K562 (cell line): ENCODE results near the gene RELL2. TPM values are rescaled to one million over a fixed set of nuclear protein-coding genes. Genes with fewer than 3 reads are reported as not detected.

Source experiments
- ATAC-seq: fragments of 200-7000 bp; cut with Tn5 transposase; 3 replicates; pipeline ENCODE4 v1.9.1; 2020; ENCODE audit warnings: moderate library complexity
- BruUV-seq: library from RNA; stranded (reverse); fragments of 400-500 nt; replicated peaks from 2 replicates; lab custom pipeline; 2021; lab: Mats Ljungman, UMichigan
- CTCF ChIA-PET: fragments of 300-600 bp; formaldehyde crosslinking; extraction: SDS; loops from one replicate; lab custom pipeline; 2021; ENCODE audit warnings: low intra/inter-chr PET ratio; lab: Yijun Ruan, JAX
- POLR2A ChIA-PET: fragments of 300-600, 350-650 bp; sonication (Branson Sonifier 250); formaldehyde crosslinking; extraction: SDS; loops from one replicate; lab custom pipeline; 2021; ENCODE audit warnings: antibody characterized with exemption, inconsistent platforms; lab: Yijun Ruan, JAX
- DNase-seq, 4 experiments: peaks; one replicate each; pipeline versions ENCODE4 v3.0.0 to v3.0.0-alpha.2; 2011 to 2018; ENCODE audit warnings: low spot score in 3 of 4, mixed read lengths in 3 of 4; ENCODE audit errors: extremely low read depth in 1 of 4
- FAIRE-seq: peaks from 2 replicates; lab custom pipeline; 2011; peaks lifted over from hg19 to GRCh38; lab: Jason Lieb, UNC
- H2AFZ ChIP-seq: 2 replicates; pipeline ENCODE4 v1.6.0; 2011; ENCODE audit warnings: low read depth, low read length, control low read depth, inconsistent platforms
- H3K27ac ChIP-seq: fragments of 200-600 bp; 3 replicates; pipeline ENCODE4 v1.8.0; 2011; ENCODE audit warnings: low read depth, mild to moderate bottlenecking, control low read depth, inconsistent platforms, low read length, moderate library complexity, mixed read lengths; ENCODE audit errors: extremely low read depth
- H3K27me3 ChIP-seq, 2 experiments: fragments of 300-600 bp in 1 of 2; 2 replicates in 1 of 2; 3 replicates in 1 of 2; pipeline versions ENCODE4 v1.6.0 to v1.8.0; 2011; ENCODE audit warnings: inconsistent platforms in 2 of 2, low read length in 2 of 2, mild to moderate bottlenecking in 1 of 2, mixed read lengths in 1 of 2, moderate library complexity in 1 of 2; ENCODE audit not compliant: control insufficient read depth in 2 of 2, insufficient read depth in 2 of 2
- H3K36me3 ChIP-seq: fragments of 300-600 bp; 3 replicates; pipeline ENCODE4 v1.8.0; 2011; ENCODE audit warnings: mild to moderate bottlenecking, low read length, inconsistent platforms; ENCODE audit not compliant: control insufficient read depth, insufficient read depth
- H3K4me1 ChIP-seq, 2 experiments: fragments of 200-600 bp in 1 of 2; replicated peaks in 1 of 2; 2 replicates in 1 of 2; 3 replicates in 1 of 2; pipeline versions ENCODE4 v1.5.1 to v1.8.0; 2011; ENCODE audit warnings: inconsistent platforms in 2 of 2, low read length in 2 of 2, mild to moderate bottlenecking in 1 of 2, mixed read lengths in 1 of 2, moderate library complexity in 1 of 2; ENCODE audit not compliant: control insufficient read depth in 2 of 2, insufficient read depth in 2 of 2
- H3K4me2 ChIP-seq: 2 replicates; pipeline ENCODE4 v1.6.1; 2011; ENCODE audit warnings: low read length, control low read depth, inconsistent platforms, mixed read lengths; ENCODE audit not compliant: insufficient read depth
- H3K4me3 ChIP-seq: fragments of 200-600 bp; sonication (generic), shearing (Covaris generic); 2 replicates; pipeline ENCODE4 v1.5.1; 2016; ENCODE audit warnings: control low read depth, inconsistent platforms
- H3K79me2 ChIP-seq: fragments of 200-600 bp; 3 replicates; pipeline ENCODE4 v1.8.0; 2011; ENCODE audit warnings: low read length, inconsistent platforms; ENCODE audit not compliant: control insufficient read depth, insufficient read depth
- H3K9ac ChIP-seq, 2 experiments: 2 replicates each; pipeline versions ENCODE4 v1.6.0 to v1.6.1; 2011; ENCODE audit warnings: low read depth in 2 of 2, low read length in 2 of 2, control low read depth in 1 of 2, inconsistent platforms in 1 of 2, mild to moderate bottlenecking in 1 of 2, mixed read lengths in 1 of 2; ENCODE audit not compliant: insufficient read depth in 1 of 2
- H3K9me1 ChIP-seq: one replicate; pipeline ENCODE4 v1.6.0; 2011; ENCODE audit warnings: inconsistent platforms, mild to moderate bottlenecking, low read length, moderate library complexity; ENCODE audit not compliant: control insufficient read depth, insufficient read depth
- H3K9me3 ChIP-seq: replicated peaks from 2 replicates; pipeline ENCODE4 v1.5.1; 2011; ENCODE audit warnings: low read depth, low read length, inconsistent platforms; ENCODE audit not compliant: control insufficient read depth, insufficient read depth
- H4K20me1 ChIP-seq: replicated peaks from 2 replicates; pipeline ENCODE4 v1.6.1; 2011; ENCODE audit warnings: low read length, inconsistent platforms, mixed read lengths; ENCODE audit not compliant: control insufficient read depth, insufficient read depth
- E2F3 ChIP-seq: fragments of 250-450 bp; sonication (Bioruptor Pico); IDR thresholded peaks from 2 replicates; pipeline ENCODE4 v1.4.0; 2020; ENCODE audit warnings: mild to moderate bottlenecking
- ERF ChIP-seq: fragments of 450-650 bp; formaldehyde crosslinking; IDR thresholded peaks from 2 replicates; pipeline ENCODE4 v1.4.0; 2020; ENCODE audit warnings: mild to moderate bottlenecking, mixed read lengths
- ESRRA ChIP-seq: fragments of 450-650 bp; IDR thresholded peaks from 2 replicates; pipeline ENCODE4 v1.6.1; 2014; ENCODE audit warnings: low read depth, mild to moderate bottlenecking, moderate library complexity, borderline replicate concordance
- GTF2F1 ChIP-seq: IDR thresholded peaks from 2 replicates; pipeline ENCODE4 v1.6.1; 2011; ENCODE audit warnings: low read depth, low read length, improper control_type of control experiment
- KDM2B ChIP-seq: fragments of 250-450 bp; sonication (Bioruptor Pico); IDR thresholded peaks from 2 replicates; pipeline ENCODE4 v1.8.0; 2021; ENCODE audit warnings: mild to moderate bottlenecking, moderate library complexity
- KDM4B ChIP-seq, 2 experiments: fragments of 450-650 bp in 1 of 2; sonication (generic) in 1 of 2; IDR thresholded peaks; 2 replicates each; pipeline ENCODE4 v1.6.1; 2016 to 2017; ENCODE audit warnings: borderline replicate concordance in 2 of 2, antibody characterized with exemption in 1 of 2, low read depth in 1 of 2, mild to moderate bottlenecking in 1 of 2
- MBD2 ChIP-seq: sonication (generic); IDR thresholded peaks from 2 replicates; pipeline ENCODE4 v1.6.1; 2016; ENCODE audit warnings: low read depth, borderline replicate concordance
- MIER1 ChIP-seq: fragments of 450-650 bp; IDR thresholded peaks from 2 replicates; pipeline ENCODE4 v1.6.1; 2016; ENCODE audit warnings: antibody characterized with exemption, mild to moderate bottlenecking, low read depth
- PRPF4 ChIP-seq: fragments of 200-400 bp; formaldehyde crosslinking; IDR thresholded peaks from one replicate; pipeline ENCODE4 v1.6.1; 2017; ENCODE audit warnings: low read length, low read depth, mild to moderate bottlenecking; ENCODE audit not compliant: insufficient read depth, poor library complexity, severe bottlenecking
- PTBP1 ChIP-seq: fragments of 200-400 bp; formaldehyde crosslinking; IDR thresholded peaks from 2 replicates; pipeline ENCODE4 v1.6.1; 2017; ENCODE audit warnings: low read depth, low read length
- SMARCB1 ChIP-seq: IDR thresholded peaks from 2 replicates; pipeline ENCODE4 v1.6.1; 2011; ENCODE audit warnings: improper control_type of control experiment, low read depth; ENCODE audit not compliant: insufficient read length
- TCF7L2 ChIP-seq: fragments of 150-350 bp; IDR thresholded peaks from 2 replicates; pipeline ENCODE4 v1.6.1; 2016; ENCODE audit warnings: low read depth, mild to moderate bottlenecking, low read length, moderate library complexity
- TOE1 ChIP-seq, 2 experiments: fragments of 450-650 bp in 1 of 2; sonication (generic) in 1 of 2; formaldehyde crosslinking in 1 of 2; IDR thresholded peaks; 2 replicates each; pipeline versions ENCODE4 v1.7.1 to v1.8.0; 2016 to 2022; ENCODE audit warnings: borderline replicate concordance in 2 of 2, mild to moderate bottlenecking in 2 of 2, antibody characterized with exemption in 1 of 2, inconsistent platforms in 1 of 2, low read depth in 1 of 2, missing genetic modification reagents in 1 of 2, moderate library complexity in 1 of 2
- U2AF1 ChIP-seq: fragments of 200-400 bp; formaldehyde crosslinking; optimal IDR thresholded peaks from 2 replicates; pipeline ENCODE3; 2017; ENCODE audit warnings: mild to moderate bottlenecking, low read depth, low read length, moderate library complexity
- WHSC1 ChIP-seq: IDR thresholded peaks from one replicate; pipeline ENCODE4 v1.6.1; 2012; ENCODE audit warnings: low read length, control low read depth, inconsistent platforms
- ZKSCAN3 ChIP-seq: fragments of 250-450 bp; sonication (Bioruptor Pico); IDR thresholded peaks from 2 replicates; pipeline ENCODE4 v1.4.0; 2020
- ZNF778 ChIP-seq: fragments of 450-650 bp; formaldehyde crosslinking; IDR thresholded peaks from 2 replicates; pipeline ENCODE4 v1.4.0; 2020; ENCODE audit warnings: mild to moderate bottlenecking, moderate library complexity
- WGBS: fragments of 100-300 bp; shearing (Covaris generic); methylation state at CpG from one replicate; pipeline ENCODE4 v1.1.6; 2016; ENCODE audit warnings: low coverage, mixed read lengths; ENCODE audit not compliant: insufficient coverage; ENCODE audit errors: missing lambda C conversion rate; 5-methylcytosine and 5-hydroxymethylcytosine counted together
- in situ Hi-C: fragments of 300-500 bp; cut with MboI; formaldehyde crosslinking; loops from 4 replicates; pipeline ENCODE4 v1.15.0; 2018; ENCODE audit warnings: inconsistent platforms, mixed read lengths
- intact Hi-C: fragments of 100-400 bp; cut with micrococcal nuclease; formaldehyde crosslinking; loops from 2 replicates; pipeline ENCODE4 v1.14.2; 2022
- polyA plus RNA-seq, 8 experiments: library from polyadenylated mRNA; depleted of rRNA in 4 of 8; stranded (reverse) in 5 of 8; unstranded in 3 of 8; fragments of >200 nt; fragmentation: Nextera tagmentation in 2 of 8; fragmentation: Illumina TruSeq in 1 of 8; extraction: Ambion mirVana in 2 of 8; extraction: Trizol in 1 of 8; gene quantifications; 2 replicates each; pipeline versions ENCODE4 v1.2.1 to v1.2.3, GENCODE V29; 2011 to 2014; ENCODE audit warnings: inconsistent platforms in 1 of 8, missing spikeins in 1 of 8
- total RNA-seq, 7 experiments: library from RNA; depleted of rRNA in 6 of 7; stranded (reverse); fragments of >200 nt in 6 of 7; fragmentation: Illumina TruSeq in 2 of 7; extraction: Trizol in 2 of 7; gene quantifications; 2 replicates each; pipeline versions ENCODE4 v1.2.1 to v1.2.3, GENCODE V29; 2011 to 2021; ENCODE audit warnings: low replicate concordance in 1 of 7
- TF ChIP-seq, protein P1 (sequence below): fragments of 450-650 bp; conservative IDR thresholded peaks from 2 replicates; pipeline ENCODE4 v1.6.1; 2016; ENCODE audit warnings: missing genetic modification characterization, low read depth, mild to moderate bottlenecking, control low read depth, missing compliant biosample characterization

Gene RELL2
- total and polyA plus RNA-seq, 9 of the 15 experiments (the other 6 are each of a cell fraction or from before 2014, with no cell fraction given), result 0.06 to 36.0 (median 14.3) TPM

DNA sequence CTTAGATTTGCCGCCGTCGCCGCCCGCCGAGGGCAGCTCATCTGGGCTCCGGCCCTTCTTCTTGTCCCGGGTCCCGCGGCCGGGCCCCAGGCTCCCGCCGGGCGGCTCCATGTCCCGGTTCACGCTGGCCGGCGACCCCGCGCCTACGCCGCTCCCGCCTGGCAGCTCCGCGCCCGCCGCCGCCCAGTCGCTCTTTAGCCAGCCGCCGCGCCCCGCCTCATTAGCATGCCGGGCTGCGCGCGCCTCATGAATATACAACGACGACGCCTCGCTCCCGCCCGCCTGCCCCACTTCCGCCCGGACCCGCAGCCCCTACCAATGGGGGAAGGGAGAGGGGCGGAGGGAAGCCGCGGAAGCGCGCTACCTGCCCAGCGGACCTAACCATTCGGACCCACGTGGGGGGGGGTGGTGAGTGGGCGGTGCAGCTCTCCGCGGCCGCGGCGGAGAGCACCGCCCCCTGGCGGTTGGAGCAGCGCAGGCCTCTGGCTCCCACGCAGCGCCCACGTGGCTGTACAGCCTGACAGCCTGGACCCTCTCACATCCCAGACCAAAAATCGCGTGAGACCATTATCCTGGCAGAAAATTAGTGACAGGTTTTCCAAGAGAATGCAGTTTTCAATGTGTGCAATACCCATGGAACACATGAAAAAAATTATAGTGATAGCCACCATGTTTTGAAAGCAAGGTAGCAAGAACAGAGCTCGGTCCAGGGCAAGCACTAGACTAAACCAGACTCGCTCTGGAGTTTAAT, 17.8 kb upstream of the RELL2 start, which contains the start of gene DIAPH1:
TSS of gene DIAPH1 (minus strand) at position 197 of the 751 bp plus-strand sequence. CDS start at position 111, 86 bp downstream.
- peak within 1 kb of the TSS; percentile 86 to 91 for H3K9ac ChIP-seq
- DNase-seq, result peak; percentile 94 to 98 (median 95)
- peak within 1 kb of the TSS; percentile 89 for H3K27ac ChIP-seq
- H3K4me3 ChIP-seq, result peak within 1 kb of the TSS; percentile 97
- H4K20me1 ChIP-seq, result no peaks in the 10 kb centered on the region
- H2AFZ ChIP-seq, result peak within 1 kb of the TSS; percentile 91
- in situ Hi-C loops, result no loop called here
- peak within 1 kb of the TSS; percentile 90 for H3K4me2 ChIP-seq
- peak; percentile 65 for FAIRE-seq
- peaks cover 0 to 3% of the 10 kb centered on the region in 2 experiments; a peak in 3 of 5 replicates for H3K4me1 ChIP-seq
- peaks cover 69% of the 10 kb centered on the region for H3K36me3 ChIP-seq
- H3K9me1 ChIP-seq, result no peaks in the 10 kb centered on the region
- CTCF ChIA-PET, result interaction anchor here (0.6 to 2.9 kb wide), 3 partner anchors 22 to 289 kb away, joined by 3 to 57 read pairs (median 3); no protein-coding TSS in a partner anchor
- WGBS, result 4% methylated on average over 29 of the region's 70 CpGs
- POLR2A ChIA-PET, result interaction anchor here (0.6 to 3.6 kb wide), 10 partner anchors 9 to 26 kb away, joined by 3 to 25 read pairs (median 8); partner anchors contain the start of genes HDAC3 and RELL2
- no peaks in the 10 kb centered on the region for H3K27me3 ChIP-seq
- BruUV-seq, result no TSS peak
- intact Hi-C loops, result loop anchor here (1.0 to 10.0 kb wide), 4 partner anchors 14 to 1504 kb away; partner anchors contain the start of gene PURA
- peaks cover 47% of the 10 kb centered on the region for H3K79me2 ChIP-seq
- peak; percentile 90 for ATAC-seq
- H3K9me3 ChIP-seq, result no peaks in the 10 kb centered on the region
- TF ChIP-seq MIER1 (no peak), TOE1 (IDR thresholded peaks at IDR 0.05; ENCODE audit: borderline replicate concordance) (peak; percentile 80; the same call in 1 of the 2 replicates), TOE1 (CRISPR knock-in tag; IDR thresholded peaks at IDR 0.05; ENCODE audit: borderline replicate concordance, low read depth) (no peak), PRPF4 (peak; percentile 79), ESRRA (peak; percentile 83), E2F3 (CRISPR knock-in tag) (peak; percentile 60; the same call in 1 of the 2 replicates), MBD2 (peak; percentile 92), SMARCB1 (no peak), WHSC1 (no peak), GTF2F1 (0 out of 2 replicates have a peak, but pooled peaks have one; percentile 70), TCF7L2 (peak; percentile 94), PTBP1 (0 out of 2 replicates have a peak, but pooled peaks have one; percentile 35), ZNF778 (CRISPR knock-in tag) (no peak), ERF (peak; percentile 66; the same call in 1 of the 2 replicates), KDM4B (IDR thresholded peaks at IDR 0.05; ENCODE audit: borderline replicate concordance in 2 of 2, low read depth in 1 of 2) (peak in 1 of 2 experiments; percentile 55; a peak in 1 of 4 replicates), KDM2B (peak; percentile 60; the same call in 1 of the 2 replicates), U2AF1 (peak; percentile 48), ZKSCAN3 (no peak)
- TF ChIP-seq, protein P1, sequence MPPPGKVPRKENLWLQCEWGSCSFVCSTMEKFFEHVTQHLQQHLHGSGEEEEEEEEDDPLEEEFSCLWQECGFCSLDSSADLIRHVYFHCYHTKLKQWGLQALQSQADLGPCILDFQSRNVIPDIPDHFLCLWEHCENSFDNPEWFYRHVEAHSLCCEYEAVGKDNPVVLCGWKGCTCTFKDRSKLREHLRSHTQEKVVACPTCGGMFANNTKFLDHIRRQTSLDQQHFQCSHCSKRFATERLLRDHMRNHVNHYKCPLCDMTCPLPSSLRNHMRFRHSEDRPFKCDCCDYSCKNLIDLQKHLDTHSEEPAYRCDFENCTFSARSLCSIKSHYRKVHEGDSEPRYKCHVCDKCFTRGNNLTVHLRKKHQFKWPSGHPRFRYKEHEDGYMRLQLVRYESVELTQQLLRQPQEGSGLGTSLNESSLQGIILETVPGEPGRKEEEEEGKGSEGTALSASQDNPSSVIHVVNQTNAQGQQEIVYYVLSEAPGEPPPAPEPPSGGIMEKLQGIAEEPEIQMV, result peak; percentile 62; the same call in 1 of the 2 replicates
